HepG2 (cell line): ENCODE measurements around the gene SOWAHA. TPM values are rescaled to one million over a fixed set of nuclear protein-coding genes. Genes with fewer than 3 reads are reported as not detected.
A peak's percentile ranks its signal among the peaks of the same experiment; 100 is the strongest.

ENCODE experiments used
- EED ChIP-seq: sonication (generic); formaldehyde crosslinking; IDR thresholded peaks from 2 replicates; pipeline ENCODE4 v1.5.0; 2020; ENCODE audit warnings: mild to moderate bottlenecking, missing genetic modification reagents
- HDAC2 ChIP-seq: sonication (generic); formaldehyde crosslinking; IDR thresholded peaks from 2 replicates; pipeline ENCODE4 v1.4.0; 2020; ENCODE audit warnings: missing genetic modification reagents
- HNF4G ChIP-seq, 2 experiments: sonication (generic) in 1 of 2; formaldehyde crosslinking in 1 of 2; IDR thresholded peaks; 2 replicates each; pipeline versions ENCODE4 v1.4.0 to v1.6.1; 2011 to 2020; ENCODE audit warnings: borderline replicate concordance in 2 of 2, low read depth in 2 of 2, mild to moderate bottlenecking in 2 of 2, low read length in 1 of 2, missing genetic modification reagents in 1 of 2, moderate library complexity in 1 of 2
- JUN ChIP-seq: sonication (generic); formaldehyde crosslinking; IDR thresholded peaks from 2 replicates; pipeline ENCODE4 v1.4.0; 2020; ENCODE audit warnings: mild to moderate bottlenecking, missing genetic modification reagents
- NFRKB ChIP-seq: fragments of 450-650 bp; IDR thresholded peaks from 2 replicates; pipeline ENCODE4 v1.6.1; 2017
- PRMT3 ChIP-seq: sonication (generic); formaldehyde crosslinking; IDR thresholded peaks from 2 replicates; pipeline ENCODE4 v1.8.1; 2022; ENCODE audit warnings: low read depth, mild to moderate bottlenecking, moderate library complexity, missing genetic modification reagents, borderline replicate concordance
- SIX4 ChIP-seq: sonication (generic); formaldehyde crosslinking; IDR thresholded peaks from 2 replicates; pipeline ENCODE4 v1.4.0; 2020; ENCODE audit warnings: missing genetic modification reagents
- SRY ChIP-seq: sonication (generic); formaldehyde crosslinking; IDR thresholded peaks from 2 replicates; pipeline ENCODE4 v1.8.0; 2022; ENCODE audit warnings: mild to moderate bottlenecking, missing genetic modification reagents
- TMF1 ChIP-seq: sonication (generic); formaldehyde crosslinking; IDR thresholded peaks from 2 replicates; pipeline ENCODE4 v1.8.1; 2022; ENCODE audit warnings: low read depth, missing genetic modification reagents
- ZBTB3 ChIP-seq: sonication (generic); formaldehyde crosslinking; IDR thresholded peaks from 2 replicates; pipeline ENCODE4 v1.4.0; 2020; ENCODE audit warnings: low read depth, mild to moderate bottlenecking, moderate library complexity, missing genetic modification reagents, borderline replicate concordance
- ZBTB33 ChIP-seq: sonication (generic); formaldehyde crosslinking; IDR thresholded peaks from 2 replicates; pipeline ENCODE4 v1.4.0; 2020; ENCODE audit warnings: missing genetic modification reagents
- ZBTB40 ChIP-seq, 2 experiments: fragments of 450-650 bp in 1 of 2; sonication (generic) in 1 of 2; formaldehyde crosslinking in 1 of 2; IDR thresholded peaks; 2 replicates each; pipeline versions ENCODE4 v1.6.1 to v1.8.0; 2016 to 2022; ENCODE audit warnings: antibody characterized with exemption in 1 of 2, mild to moderate bottlenecking in 1 of 2, missing genetic modification reagents in 1 of 2
- ZMYM3 ChIP-seq: sonication (generic); formaldehyde crosslinking; IDR thresholded peaks from 2 replicates; pipeline ENCODE4 v1.5.1; 2020; ENCODE audit warnings: mild to moderate bottlenecking, missing genetic modification reagents
- ZNF274 ChIP-seq: sonication (generic); formaldehyde crosslinking; IDR thresholded peaks from 2 replicates; pipeline ENCODE4 v1.5.1; 2020; ENCODE audit warnings: mild to moderate bottlenecking, missing genetic modification reagents
- ZNF616 ChIP-seq: sonication (generic); formaldehyde crosslinking; IDR thresholded peaks from 2 replicates; pipeline ENCODE4 v1.5.0; 2020; ENCODE audit warnings: low read depth, mild to moderate bottlenecking, missing genetic modification reagents
- ZNF629 ChIP-seq: sonication (generic); formaldehyde crosslinking; conservative IDR thresholded peaks from 2 replicates; pipeline ENCODE4 v1.5.0; 2020; ENCODE audit warnings: missing genetic modification reagents
- ZNF747 ChIP-seq: sonication (generic); formaldehyde crosslinking; IDR thresholded peaks from 2 replicates; pipeline ENCODE4 v1.8.1; 2023; ENCODE audit warnings: missing genetic modification reagents, mild to moderate bottlenecking, borderline replicate concordance
- ZNF776 ChIP-seq: sonication (generic); formaldehyde crosslinking; IDR thresholded peaks from 2 replicates; pipeline ENCODE4 v1.4.0; 2020; ENCODE audit warnings: mild to moderate bottlenecking, missing genetic modification reagents
- ZNF792 ChIP-seq: IDR thresholded peaks from 2 replicates; pipeline ENCODE4 v1.6.1; 2016
- polyA plus RNA-seq, 8 experiments: library from polyadenylated mRNA; depleted of rRNA in 3 of 8; stranded (reverse) in 7 of 8; unstranded in 1 of 8; fragments of >200 nt; fragmentation: Illumina TruSeq in 4 of 8; extraction: Trizol in 4 of 8; gene quantifications; 2 replicates each; pipeline versions ENCODE4 v1.2.1 to v1.2.3, GENCODE V29; 2011 to 2016; ENCODE audit warnings: low read depth in 4 of 8, missing spikeins in 1 of 8, mixed read lengths in 1 of 8; ENCODE audit not compliant: insufficient read depth in 1 of 8
- total RNA-seq, 5 experiments: library from RNA; depleted of rRNA; stranded (reverse); fragments of >200 nt; fragmentation: Illumina TruSeq; extraction: Trizol; gene quantifications; 2 replicates each; pipeline ENCODE4 v1.2.3, GENCODE V29; 2016; ENCODE audit warnings: low read depth in 1 of 5

SOWAHA gene
- total and polyA plus RNA-seq, 2 of the 13 experiments (the other 11 are each of a cell fraction or from before 2014, with no cell fraction given), result 0.95 to 1.9 TPM

- TF ChIP-seq ZBTB40 (IDR thresholded peaks at IDR 0.05), result no peak
- peak; percentile 86 for TF ChIP-seq ZBTB40 (CRISPR knock-in tag; IDR thresholded peaks at IDR 0.05)
- TF ChIP-seq SRY (CRISPR knock-in tag), result no peak
- peak; percentile 22; the same call in 1 of the 2 replicates for TF ChIP-seq SIX4
- no peak for TF ChIP-seq ZBTB3 (CRISPR knock-in tag)
- TF ChIP-seq NFRKB, result no peak
- no peak for TF ChIP-seq ZNF274
- TF ChIP-seq ZBTB33 (CRISPR knock-in tag), result peak; percentile 85
- peak; percentile 79; the same call in 1 of the 2 replicates for TF ChIP-seq ZNF792
- no peak for TF ChIP-seq ZNF616
- TF ChIP-seq JUN (CRISPR knock-in tag), result no peak
- TF ChIP-seq EED (CRISPR knock-in tag), result 0 out of 2 replicates have a peak, but pooled peaks have one; percentile 36
- TF ChIP-seq ZNF747 (CRISPR knock-in tag), result peak; percentile 99
- peak; percentile 89; the same call in 1 of the 2 replicates for TF ChIP-seq HDAC2
- peak; percentile 75; the same call in 1 of the 2 replicates for TF ChIP-seq PRMT3 (CRISPR knock-in tag)
- peak; percentile 34 for TF ChIP-seq ZNF629 (CRISPR knock-in tag)
- peak; percentile 99 for TF ChIP-seq HNF4G (IDR thresholded peaks at IDR 0.05; ENCODE audit: borderline replicate concordance, low read depth, low read length)
- TF ChIP-seq HNF4G (CRISPR knock-in tag; IDR thresholded peaks at IDR 0.05; ENCODE audit: borderline replicate concordance, low read depth), result peak; percentile 89; the same call in 1 of the 2 replicates
- no peak for TF ChIP-seq ZNF776
- TF ChIP-seq TMF1 (CRISPR knock-in tag), result no peak
- TF ChIP-seq ZMYM3 (CRISPR knock-in tag), result peak; percentile 84
Observed at GRCh38 chr5:132807163-132807838, 5.8 kb upstream of the SOWAHA start (continued).
